Measurements from ENCODE around the gene ZNF320.

DNA sequence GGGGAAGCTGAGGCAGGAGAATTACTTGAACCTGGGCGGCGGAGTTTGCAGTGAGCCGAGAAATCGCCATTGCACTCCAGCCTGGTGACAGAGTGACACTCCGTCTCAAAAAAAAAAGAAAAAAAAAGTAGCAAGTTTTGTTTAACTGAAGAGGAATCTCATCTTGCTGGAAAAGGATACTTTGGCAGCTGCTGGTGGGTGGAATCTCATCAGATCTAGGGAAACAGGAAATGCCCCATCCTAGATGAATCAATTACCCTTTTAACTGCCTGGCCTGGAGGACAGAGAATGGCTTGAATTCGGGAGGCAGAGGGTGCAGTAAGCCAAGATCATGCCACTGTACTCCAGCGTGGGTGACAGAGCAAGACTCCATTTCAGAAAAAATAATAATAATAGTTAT is 8.4 kb downstream of the ZNF320 start:
- TF ChIP-seq CREB1 (CRISPR knock-in tag; IDR thresholded peaks at IDR 0.05) (no peak), CBFB (CRISPR knock-in tag; IDR thresholded peaks at IDR 0.05; ENCODE audit: low read depth) (no peak), ETV6 (CRISPR knock-in tag; IDR thresholded peaks at IDR 0.05) (no peak)
